Measurements from ENCODE around the gene KLHDC10.
A peak's percentile ranks its signal among the peaks of the same experiment; 100 is the strongest.
"Not testable (repeated sequence)": the region's sequence is repeated elsewhere in the genome, so short reads cannot be mapped to it uniquely, and the experiment has no call there.

KLHDC10 gene

DNA sequence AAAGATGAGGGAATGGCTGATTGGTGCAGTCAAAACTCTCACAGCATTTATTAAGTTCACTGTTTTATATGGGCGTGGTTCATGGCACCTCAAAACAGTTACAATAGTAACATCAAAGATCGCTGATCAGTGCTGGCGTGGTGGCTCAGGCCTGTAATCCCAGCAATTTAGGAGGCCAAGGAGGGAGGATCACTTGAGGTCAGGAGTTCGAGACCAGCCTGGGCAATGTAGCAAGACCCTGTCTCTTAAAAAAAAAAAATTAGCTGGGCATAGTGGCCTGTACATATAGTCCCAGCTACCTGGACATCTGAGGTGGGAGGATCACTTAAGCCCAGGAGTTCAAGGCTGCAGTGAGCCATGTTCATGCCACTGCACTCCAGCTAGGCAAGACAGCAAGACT is 48.5 kb downstream of the KLHDC10 start:
- DNase-seq = no peak

DNA sequence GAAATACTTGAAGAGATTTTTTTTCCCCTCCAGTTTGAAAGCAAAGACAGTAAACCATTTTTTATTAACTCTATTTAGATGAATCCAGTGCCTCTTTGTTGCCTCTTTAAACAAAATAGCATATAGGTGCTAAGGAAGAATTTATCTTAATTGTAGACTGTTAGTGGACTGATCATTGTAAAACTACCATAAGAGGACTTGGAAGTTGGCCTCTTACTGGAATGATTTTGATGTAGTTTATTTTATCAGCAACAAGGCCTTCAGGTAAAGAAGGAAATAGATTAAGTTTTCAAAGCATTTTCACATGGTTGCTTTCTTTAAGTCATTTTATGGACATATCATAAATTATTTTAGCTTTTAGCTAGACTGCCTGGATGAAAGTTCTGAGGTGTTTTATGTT is 53.2 kb downstream of the KLHDC10 start:
- DNase-seq = no peak

DNA sequence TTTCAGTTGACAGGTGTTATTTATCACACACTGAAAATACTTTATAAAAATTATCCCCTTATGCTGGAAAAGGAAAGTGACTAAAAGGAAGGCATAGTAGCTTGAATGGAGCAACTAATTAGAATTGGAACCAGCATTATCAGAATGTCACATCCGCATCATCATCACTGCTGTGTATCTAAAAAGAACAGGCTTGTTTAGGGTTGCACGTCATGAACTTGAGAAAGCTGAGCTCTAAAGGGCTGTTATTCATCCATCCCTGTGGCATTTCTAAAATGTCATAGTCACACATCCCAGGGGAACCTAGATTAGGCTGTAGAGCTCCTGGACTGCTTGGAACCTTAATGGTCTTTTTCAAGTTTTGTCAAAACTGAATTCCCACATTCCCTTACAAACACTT is 54.4 kb downstream of the KLHDC10 start:
- no peak for DNase-seq

DNA sequence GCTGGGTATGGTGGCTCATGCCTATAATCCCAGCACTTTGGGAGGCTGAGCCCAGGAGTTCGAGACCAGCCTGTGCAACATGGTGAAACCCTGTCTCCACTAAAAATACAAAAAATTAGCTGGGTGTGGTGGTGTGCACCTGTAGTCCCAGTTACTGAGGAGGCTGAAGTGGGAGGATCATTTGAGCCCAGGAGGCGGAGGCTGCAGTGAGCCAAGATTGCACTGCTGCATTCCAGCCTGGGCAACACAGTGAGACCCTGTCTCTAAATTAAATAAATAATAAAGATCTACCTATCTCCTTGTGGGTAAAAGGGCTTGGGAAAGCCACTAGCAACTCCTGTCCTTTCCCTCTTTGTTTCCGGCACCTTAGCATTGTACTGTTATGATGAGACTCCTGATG is 56.5 kb downstream of the KLHDC10 start:
- not testable (repeated sequence) for DNase-seq

DNA sequence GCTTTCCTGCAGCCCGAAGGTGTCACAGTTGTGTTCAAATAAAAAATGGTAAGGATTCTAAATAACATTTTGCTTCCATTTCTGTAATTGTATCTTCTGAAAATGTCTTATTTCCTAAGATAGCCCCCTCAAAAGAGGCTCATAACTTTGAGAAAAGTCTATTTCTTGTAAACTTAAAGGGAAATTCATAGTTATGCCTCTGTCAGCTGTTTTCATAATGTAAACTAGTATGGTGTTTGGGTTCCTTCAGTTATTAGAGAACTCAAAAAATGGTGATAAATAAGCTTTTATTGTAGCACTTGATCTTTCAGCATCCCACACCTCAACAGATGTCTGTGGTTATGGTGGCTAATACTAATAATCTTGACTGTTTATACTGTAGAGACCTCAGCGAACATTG is 57.1 kb downstream of the KLHDC10 start:
- DNase-seq = no peak

DNA sequence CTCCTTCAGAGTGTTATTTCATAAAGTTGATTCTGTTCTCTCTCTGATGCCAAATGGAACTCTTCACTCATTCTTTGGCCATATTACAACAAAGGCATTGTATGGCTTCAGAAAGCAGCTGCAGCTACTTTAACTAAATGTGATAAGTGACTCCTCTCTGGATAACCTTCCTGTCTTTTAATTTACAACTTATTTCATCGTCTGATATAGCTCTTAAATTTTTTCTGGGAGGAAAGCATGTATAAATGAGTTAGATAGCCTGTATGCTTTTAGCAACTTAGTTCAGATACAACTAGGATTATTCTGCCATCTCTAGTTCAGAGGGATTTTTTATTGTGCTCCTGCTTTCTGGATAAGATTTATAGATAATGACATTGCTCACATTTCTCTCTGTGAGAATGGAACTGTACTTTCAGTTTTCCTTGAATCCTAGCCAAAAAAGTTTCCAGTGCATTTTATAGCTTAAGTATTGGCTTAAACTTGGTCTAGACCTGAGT is 57.5 kb downstream of the KLHDC10 start:
- no peak for DNase-seq

DNA sequence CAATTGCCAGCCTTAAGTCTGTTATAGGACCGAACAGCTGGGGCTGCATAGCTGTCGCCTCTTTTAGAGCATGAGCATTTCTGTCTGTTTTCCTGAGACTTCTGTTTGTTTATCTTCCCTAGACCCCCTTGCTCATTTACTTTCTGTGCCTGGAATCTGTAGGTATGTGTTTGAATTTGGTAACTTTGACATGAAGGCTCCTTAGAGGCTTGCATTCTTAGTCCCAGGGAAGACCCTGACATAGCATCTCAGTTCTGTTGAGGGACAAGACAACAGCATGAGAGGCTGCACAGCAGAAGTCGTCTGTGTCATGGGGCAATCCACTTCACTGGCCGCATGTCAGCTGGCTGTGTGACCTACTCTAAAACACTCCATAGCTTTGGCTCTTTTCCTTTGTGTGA is 58.7 kb downstream of the KLHDC10 start:
- DNase-seq = no peak

DNA sequence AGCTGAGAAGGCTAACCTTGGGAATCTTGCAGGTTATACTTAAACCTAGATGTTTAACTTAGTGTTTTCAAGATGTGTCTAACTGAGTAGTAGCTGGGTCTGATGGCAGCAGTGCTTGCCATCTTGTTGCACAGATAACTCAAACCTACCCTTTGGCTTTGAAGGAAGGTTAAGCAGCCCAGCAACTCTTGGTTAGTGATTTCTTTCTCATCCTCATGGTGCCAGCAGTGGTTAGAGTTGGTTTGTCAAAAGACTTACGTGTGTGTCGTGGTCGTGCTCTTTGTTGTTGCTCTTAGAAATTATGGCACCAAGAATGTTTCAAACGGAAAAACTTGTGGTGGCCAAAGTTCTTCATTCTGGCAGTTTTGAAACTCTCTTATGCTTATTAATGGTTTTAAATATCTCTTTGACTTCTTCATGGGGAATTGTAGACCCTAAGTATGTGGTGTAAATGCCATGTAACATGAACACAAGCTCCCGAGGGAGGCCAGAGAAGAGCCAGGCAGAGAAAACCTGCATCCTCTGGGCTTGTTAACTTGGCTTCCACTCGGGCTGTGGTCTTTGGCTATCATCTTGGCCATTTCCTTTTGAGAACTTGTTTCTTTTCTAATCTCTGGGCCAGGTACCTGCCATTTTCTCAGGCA is 61.0 kb downstream of the KLHDC10 start:
- DNase-seq = no peak

DNA sequence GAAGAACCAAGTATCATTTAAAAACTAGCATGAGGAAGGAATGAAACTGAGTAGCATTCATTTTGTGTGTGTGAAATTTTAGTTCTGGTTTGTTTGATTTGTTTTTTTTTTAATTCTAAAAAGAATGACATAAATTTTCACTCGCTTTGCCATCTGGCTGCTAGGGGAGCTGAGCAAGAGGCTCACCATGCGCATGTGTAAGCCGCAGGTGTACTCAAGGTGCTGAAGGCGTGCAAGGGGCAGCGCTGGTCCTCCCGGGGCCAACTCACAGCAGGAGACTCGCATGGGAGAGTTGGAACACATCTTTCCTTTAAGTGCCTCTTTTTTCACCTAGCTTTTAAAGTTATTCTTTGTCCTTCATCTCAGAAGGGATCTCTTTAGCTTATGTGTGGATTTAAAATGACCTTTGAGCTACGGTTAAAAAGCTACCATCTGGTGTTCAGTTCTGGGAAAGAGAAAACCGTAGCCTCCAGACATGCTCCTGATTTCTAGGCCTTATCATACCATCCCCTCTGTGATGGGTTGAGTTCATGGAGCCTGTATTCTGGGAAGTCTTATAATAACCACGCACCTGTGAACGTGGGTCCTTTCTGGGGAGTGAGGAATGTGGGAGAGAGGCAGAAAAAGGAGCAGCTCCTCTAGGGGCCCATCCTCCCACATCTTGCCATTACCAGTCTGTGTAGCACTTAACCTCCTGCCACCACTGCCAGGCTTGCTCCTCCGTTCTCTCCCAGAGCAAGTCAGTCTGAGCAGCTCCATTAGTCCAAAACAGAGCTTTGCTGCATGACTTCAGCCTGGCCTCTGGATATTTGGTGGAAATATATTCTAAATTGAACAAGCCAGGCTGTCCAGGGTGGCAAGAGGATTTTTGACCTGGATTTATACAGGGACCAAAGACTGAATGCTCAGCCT is 61.9 kb downstream of the KLHDC10 start:
- no peak for DNase-seq

DNA sequence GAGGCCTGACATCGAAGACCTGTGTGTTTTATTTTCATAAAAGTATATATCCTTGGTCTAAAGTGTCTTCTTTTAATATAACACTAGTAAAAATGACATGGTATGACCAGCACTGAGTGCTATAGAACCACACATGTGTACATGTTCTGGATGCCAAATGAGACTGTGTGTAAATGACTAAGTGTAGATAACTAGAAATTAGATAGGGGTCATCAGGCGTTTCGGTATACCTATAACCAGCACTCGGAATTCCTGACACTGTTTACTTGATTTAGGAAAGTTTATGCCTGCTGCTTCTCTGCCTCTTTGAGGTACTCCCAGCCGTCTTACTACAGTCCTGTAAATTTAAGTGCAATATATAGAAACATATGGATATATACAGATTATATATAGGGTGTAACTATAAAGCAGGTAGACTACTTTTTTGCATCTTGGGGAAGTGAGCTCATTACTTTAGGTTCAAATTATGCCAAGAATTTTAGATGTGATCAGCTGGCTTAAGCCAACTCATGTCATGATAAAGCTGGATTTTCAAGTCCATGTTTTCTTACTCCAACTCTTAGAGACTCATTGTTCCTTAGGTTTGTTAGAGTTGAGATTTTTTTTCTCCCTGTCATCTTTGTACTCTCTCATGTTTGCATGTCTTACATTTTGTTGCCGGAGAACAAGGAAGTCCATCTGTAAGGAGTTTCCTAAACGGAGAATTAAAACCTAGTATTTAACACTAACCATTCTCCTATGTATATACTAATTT is 62.9 kb downstream of the KLHDC10 start:
- DNase-seq = no peak

DNA sequence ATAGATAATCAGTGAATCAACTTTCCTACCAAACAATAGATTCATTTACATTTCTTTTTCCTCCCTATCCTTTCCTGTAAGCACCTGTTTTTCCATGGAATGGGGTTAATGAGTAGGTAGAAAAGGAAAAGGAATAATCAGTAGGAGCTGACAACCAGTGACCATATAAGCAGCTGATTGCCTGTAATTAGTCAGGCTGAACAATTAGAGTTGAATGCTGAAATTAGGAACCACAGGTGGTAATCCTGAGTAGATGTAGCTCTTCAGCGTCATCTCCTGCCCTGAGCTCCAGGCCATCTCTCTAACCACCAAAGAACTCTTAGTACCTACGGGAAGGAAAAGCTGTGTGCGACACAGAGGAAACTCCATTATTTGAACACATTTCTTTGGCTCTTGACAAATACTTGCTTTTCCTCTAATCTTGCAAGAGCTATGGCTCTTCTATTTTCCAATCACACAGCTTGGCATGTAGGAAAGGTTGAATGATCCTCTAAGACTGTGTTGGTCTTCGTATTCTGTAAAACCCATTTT is 63.8 kb downstream of the KLHDC10 start:
- peak; percentile 21 for DNase-seq

DNA sequence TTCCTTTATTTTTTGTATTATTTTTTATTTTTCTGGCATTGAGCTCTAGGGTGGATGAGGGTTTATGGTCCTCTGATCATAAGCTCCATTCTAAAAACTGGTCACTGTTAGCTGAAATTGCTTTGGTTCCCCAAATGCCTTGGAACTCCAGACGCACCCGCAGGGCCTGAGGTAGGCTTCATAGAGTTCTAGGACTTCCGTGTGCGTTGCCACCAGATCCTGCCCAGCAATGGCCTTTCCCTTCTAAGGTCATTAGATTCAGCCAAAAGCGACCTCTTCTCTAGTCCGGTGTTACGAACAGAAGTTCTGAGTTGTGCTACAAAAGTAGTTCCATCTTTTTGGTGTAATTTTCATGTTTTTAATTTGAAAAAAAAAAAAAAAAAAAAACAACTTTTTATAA is 64.4 kb downstream of the KLHDC10 start:
- no peak for DNase-seq

DNA sequence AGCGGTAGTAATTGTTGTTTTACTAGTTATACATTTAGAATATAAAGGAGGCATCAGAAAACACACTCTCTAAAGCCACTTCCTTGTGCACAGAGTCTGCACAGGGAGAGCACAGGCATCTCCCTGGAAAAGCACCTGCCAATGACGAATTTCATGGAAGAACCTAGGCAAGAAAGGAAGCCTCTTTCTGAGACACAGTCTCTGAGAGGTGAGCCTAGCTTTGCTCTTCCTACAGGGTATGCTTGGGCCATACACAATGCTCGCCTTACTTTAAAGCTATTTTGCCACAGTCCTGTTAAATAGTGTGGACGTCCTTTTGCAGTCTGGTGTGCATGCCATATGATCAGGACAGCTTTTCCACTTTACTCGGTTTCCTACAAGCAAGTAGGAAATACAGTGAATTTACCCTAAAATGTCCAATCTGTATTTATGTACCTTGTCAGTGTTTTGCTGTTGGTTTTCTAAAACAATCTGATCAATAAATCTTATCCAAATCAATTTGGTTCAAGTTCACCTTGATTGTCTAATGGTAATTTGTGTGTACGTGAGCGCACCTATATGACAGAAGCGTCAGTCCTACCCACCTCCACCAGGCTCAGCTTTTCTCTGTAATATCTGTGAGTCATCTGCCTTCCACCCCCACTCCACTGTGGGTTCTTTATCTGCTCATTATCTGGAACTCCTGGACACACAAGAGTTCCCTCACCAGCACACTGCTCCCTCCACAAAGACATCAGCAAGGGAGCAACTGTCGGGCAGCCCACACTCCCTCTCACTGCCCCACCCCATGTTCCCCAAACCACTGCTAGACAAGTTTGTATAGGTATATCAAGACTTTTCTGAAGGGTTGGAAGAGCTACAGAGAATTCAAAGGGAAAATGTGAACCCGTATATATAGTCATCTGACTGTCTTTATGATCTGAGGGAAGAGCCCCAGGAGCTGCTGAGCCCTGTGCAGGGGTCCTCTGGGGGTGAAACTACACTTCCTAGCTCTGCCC is 65.2 kb downstream of the KLHDC10 start:
- DNase-seq = no peak

DNA sequence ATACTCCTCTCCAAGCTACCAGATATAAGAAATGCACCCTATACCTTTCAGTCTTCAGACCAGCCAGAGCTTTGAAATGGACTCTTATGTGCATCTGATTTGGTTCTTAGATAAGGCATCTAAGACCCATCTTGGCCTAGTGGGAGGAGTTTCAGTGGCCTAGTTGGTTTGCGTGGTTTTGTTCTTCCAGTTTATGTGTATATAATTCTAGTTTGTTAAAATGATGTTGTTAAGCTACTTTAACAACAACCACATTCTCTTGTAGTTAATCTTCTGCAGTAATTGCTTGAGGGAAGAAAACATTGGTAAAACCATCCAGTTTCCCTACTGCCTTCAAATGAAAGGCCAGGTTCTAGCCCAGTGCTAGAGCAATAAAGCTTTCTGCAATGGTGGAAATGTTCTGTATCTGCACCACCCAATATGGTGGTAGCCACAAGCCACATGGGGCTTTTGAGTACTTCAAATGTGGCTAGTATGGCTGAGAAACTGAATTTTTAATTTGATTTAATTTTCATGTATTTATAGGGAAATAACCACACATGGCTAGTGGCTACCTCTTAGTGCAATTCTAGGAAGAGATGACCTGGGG is 66.3 kb downstream of the KLHDC10 start:
- no peak for DNase-seq

DNA sequence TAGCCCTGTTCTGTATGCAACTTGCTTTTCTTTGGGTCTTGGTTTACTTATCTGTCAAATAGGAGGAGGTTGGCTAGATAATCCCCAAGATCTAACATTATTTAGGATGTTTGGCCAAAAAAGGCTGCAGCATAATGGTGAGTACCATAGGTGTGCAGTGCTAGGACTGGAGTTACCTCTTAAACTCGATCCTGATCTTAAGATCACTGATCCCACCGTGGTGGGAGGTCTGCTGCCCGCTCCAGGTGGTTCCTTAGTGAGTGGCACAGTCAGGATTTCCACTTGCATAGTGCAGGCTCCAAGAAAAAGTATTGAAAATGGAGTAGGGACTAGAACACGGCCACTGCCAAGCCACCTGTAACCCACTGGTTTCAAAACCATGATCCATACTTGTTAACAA is 66.9 kb downstream of the KLHDC10 start:
- no peak for DNase-seq

DNA sequence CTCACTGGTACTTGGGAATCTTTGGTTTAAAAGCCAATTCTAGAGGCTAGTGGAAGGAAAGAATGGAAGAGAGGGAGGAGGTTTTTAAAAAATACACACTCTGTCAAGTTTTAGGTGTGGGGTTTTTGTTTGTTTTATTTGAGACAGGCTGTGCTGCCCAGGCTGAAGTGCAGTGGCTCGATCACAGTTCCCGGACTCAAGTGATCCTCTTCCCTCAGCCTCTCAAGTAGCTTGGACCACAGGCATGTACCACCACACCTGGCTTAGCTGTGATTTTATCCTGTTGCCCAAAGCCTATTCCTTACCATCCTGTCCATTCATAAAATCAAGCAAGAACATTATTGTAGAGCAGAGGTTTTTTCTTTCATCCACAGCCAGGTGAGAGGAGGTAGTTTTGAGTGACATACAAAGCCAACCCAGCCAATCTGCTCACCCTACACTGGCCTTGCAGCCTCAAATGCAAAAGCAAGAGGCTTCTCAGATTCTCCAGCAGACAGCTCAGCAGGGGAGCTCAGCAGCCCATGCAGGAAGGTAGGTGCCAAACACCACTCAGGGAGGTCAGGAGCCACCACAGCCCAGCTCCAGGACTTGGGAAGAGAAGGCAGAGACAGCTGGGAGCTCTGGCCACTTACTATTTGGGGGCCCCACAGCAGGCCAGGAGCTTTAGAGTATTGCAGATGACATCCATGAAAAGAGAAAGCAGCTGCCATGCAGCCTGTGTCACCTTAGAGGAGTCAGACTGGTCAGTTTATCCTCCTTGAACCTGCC is 69.0 kb downstream of the KLHDC10 start:
- no peak for DNase-seq

DNA sequence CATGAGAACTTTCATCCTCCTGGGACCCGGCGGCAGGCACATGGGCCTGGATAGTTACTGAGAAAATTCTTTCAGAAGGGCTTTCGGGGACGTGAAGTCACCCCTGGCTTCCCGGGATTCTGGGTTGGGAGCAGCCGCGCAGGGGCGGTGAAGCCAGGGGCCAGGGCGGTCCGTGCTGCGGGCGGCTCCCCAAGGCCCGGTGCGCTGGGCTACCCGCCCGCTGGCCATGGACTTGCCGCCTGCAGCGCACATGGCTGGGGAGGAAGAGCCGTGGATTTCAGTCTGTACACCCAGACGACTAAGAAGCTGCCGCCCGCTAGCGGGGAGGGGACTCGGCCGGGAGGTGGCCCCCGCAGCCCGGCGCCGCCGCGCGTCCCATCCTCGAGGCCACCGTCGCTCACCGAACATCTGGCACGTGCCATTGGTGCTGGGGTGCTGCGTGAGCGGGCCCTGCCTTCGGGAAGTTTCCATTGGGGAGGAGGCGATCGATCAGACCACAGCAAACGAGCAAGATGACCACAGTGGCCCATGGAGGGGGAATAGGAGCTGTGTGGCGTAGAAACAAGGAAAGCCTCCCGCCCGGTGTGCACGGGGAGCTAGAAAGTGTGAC is 70.3 kb downstream of the KLHDC10 start:
- no peak for DNase-seq

DNA sequence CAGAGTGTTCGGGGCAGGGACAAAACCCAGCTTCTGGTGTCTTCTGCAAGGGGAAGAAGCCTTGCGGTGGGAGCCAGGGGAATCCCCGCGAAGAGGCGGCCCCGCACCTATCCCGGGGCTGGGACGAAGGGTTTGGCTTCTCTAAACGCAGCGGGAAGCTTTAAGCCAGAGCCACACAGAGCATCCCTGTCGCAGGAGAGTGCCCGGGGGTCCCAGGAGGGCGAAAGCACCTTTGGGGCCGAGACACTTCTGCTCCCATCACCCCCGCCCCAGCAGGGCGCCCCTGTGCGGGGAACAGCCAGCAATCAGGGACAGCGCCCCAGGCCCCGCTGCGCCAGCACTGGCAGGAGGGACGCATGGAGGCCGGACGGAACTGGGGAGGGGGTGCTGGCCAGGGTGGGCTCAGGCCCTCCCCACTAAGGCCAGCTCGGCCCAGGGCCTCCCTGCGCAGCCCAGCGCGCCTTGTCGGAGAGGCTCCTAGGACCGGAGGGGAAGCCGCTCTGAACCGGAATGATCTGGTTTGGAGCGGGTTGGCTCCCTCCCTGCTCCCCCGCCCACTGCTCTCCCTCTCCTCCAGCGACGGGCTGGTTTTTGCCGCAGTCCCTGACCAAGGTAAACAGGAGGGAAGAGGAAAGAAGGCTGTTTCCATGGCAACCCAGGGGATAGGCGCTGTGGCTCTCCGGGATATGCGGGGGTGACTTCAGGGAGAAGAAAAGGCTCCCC is 71.0 kb downstream of the KLHDC10 start:
- DNase-seq = no peak

DNA sequence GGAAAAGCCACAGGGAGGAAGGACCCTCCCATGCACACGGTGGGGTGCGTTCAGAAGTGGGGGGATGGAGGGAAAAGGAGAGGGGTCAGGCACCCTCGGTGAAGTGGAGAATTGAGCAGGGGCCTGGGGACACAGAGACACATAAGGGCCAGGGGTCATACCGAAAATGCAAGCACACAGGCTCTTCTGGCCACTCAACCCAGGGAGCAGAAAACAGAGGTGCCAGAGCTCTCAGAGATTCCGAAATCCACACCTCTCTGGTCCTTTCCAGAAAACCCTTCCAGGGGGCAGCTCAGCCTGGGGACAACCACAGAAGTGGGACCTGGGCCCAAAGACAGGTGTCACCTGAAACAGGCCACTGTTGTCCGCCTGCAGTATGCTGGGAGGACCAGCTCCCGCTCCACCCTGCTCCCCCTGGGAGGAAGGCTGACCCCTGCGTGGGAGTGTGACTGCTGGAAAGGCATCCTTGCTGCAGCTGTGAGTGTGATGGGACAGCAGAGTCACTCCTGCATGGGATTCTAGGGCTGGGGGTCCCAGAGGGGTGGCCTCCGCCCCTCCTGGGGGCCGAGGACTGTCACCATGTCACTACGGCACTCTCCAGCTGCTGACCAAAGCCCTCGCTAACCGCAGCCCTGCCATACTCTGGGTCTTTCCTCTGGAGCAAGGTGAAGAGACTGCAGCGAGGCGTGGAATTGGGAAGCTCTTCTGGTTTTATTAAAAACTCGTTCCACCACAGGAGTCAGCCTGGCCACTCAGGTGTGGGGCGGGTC is 71.7 kb downstream of the KLHDC10 start:
- DNase-seq = no peak
